HepG2 (cell line): Measurements from ENCODE around the gene STIM1. TPM values are rescaled to one million over a fixed set of nuclear protein-coding genes. Genes with fewer than 3 reads are reported as not detected.

Experiments
- ATAC-seq: fragments of 200-7000 bp; cut with Tn5 transposase; 3 replicates; pipeline ENCODE4 v1.9.1; 2020; ENCODE audit warnings: mild to moderate bottlenecking, moderate library complexity
- BruUV-seq: library from RNA; stranded (reverse); fragments of 400-500 nt; replicated peaks from 2 replicates; lab custom pipeline; 2021; lab: Mats Ljungman, UMichigan
- CTCF ChIA-PET: fragments of 300-600 bp; formaldehyde crosslinking; extraction: SDS; loops from one replicate; lab custom pipeline; 2021; ENCODE audit warnings: low total read pairs, inconsistent platforms, low intra/inter-chr PET ratio; lab: Yijun Ruan, JAX
- POLR2A ChIA-PET: fragments of 350-600 bp; sonication (Branson Sonifier 250); formaldehyde crosslinking; loops from one replicate; lab custom pipeline; 2020; ENCODE audit warnings: antibody characterized with exemption, inconsistent platforms; lab: Yijun Ruan, JAX
- DNase-seq: peaks from one replicate; pipeline ENCODE4 v3.0.0-alpha.2; 2015; ENCODE audit warnings: low spot score
- FAIRE-seq: peaks from 3 replicates; lab custom pipeline; 2011; peaks lifted over from hg19 to GRCh38; lab: Jason Lieb, UNC
- H2AFZ ChIP-seq: one replicate; pipeline ENCODE4 v1.6.1; 2011; ENCODE audit warnings: low read length, inconsistent platforms
- H3K27ac ChIP-seq: fragments of 300-600 bp; 3 replicates; pipeline ENCODE4 v1.8.0; 2011; ENCODE audit warnings: mixed run types, mild to moderate bottlenecking, mixed read lengths, low read length, inconsistent platforms; ENCODE audit not compliant: insufficient read depth; ENCODE audit errors: extremely low read length
- H3K27me3 ChIP-seq, 2 experiments: fragments of 200-600 bp in 1 of 2; 2 replicates in 1 of 2; 3 replicates in 1 of 2; pipeline versions ENCODE4 v1.6.0 to v1.8.0; 2011; ENCODE audit warnings: low read length in 2 of 2, mild to moderate bottlenecking in 2 of 2, moderate library complexity in 2 of 2, inconsistent platforms in 1 of 2; ENCODE audit not compliant: insufficient read depth in 2 of 2, control insufficient read depth in 1 of 2
- H3K36me3 ChIP-seq, 2 experiments: fragments of 200-600 bp in 1 of 2; replicated peaks in 1 of 2; 2 replicates in 1 of 2; 3 replicates in 1 of 2; pipeline versions ENCODE4 v1.5.1 to v1.8.0; 2011; ENCODE audit warnings: low read length in 2 of 2, inconsistent platforms in 1 of 2; ENCODE audit not compliant: insufficient read depth in 2 of 2, control insufficient read depth in 1 of 2
- H3K4me1 ChIP-seq: 2 replicates; pipeline ENCODE4 v1.5.1; 2012; ENCODE audit warnings: low read length, inconsistent platforms; ENCODE audit not compliant: insufficient read depth
- H3K4me2 ChIP-seq: 2 replicates; pipeline ENCODE4 v1.6.0; 2011; ENCODE audit warnings: low read depth, low read length, inconsistent platforms
- H3K4me3 ChIP-seq, 3 experiments: fragments of 200-600 bp in 1 of 3; sonication (generic), shearing (Covaris generic) in 1 of 3; replicated peaks in 1 of 3; 2 replicates each; pipeline ENCODE4 v1.5.1; 2011 to 2016; ENCODE audit warnings: low read length in 3 of 3, inconsistent platforms in 2 of 3, low read depth in 2 of 3, mild to moderate bottlenecking in 2 of 3, control low read depth in 1 of 3, mixed read lengths in 1 of 3; ENCODE audit not compliant: insufficient read depth in 1 of 3
- H3K79me2 ChIP-seq: one replicate; pipeline ENCODE4 v1.6.1; 2011; ENCODE audit warnings: low read length, inconsistent platforms; ENCODE audit not compliant: insufficient read depth
- H3K9ac ChIP-seq: 2 replicates; pipeline ENCODE4 v1.6.0; 2011; ENCODE audit warnings: mild to moderate bottlenecking, low read depth, low read length, inconsistent platforms; ENCODE audit not compliant: insufficient read depth
- H3K9me3 ChIP-seq: 2 replicates; pipeline ENCODE4 v1.5.1; 2012; ENCODE audit warnings: mild to moderate bottlenecking, low read length
- H4K20me1 ChIP-seq: 2 replicates; pipeline ENCODE4 v1.6.0; 2011; ENCODE audit warnings: inconsistent platforms, mild to moderate bottlenecking, low read length, moderate library complexity; ENCODE audit not compliant: insufficient read depth
- NCOA2 ChIP-seq: sonication (generic); formaldehyde crosslinking; IDR thresholded peaks from 2 replicates; pipeline ENCODE4 v1.8.0; 2022; ENCODE audit warnings: inconsistent platforms
- PCBP2 ChIP-seq: fragments of 200-400 bp; formaldehyde crosslinking; optimal IDR thresholded peaks from 2 replicates; pipeline ENCODE3; 2018; ENCODE audit warnings: low read length, low read depth; ENCODE audit not compliant: poor library complexity, severe bottlenecking
- STAT5B ChIP-seq: sonication (generic); formaldehyde crosslinking; IDR thresholded peaks from 2 replicates; pipeline ENCODE4 v1.4.0; 2020; ENCODE audit warnings: missing genetic modification reagents
- ZC3H13 ChIP-seq: sonication (generic); formaldehyde crosslinking; IDR thresholded peaks from 2 replicates; pipeline ENCODE4 v1.8.1; 2023; ENCODE audit warnings: mild to moderate bottlenecking, missing genetic modification reagents, moderate library complexity
- ZFP36L1 ChIP-seq: sonication (generic); formaldehyde crosslinking; IDR thresholded peaks from 2 replicates; pipeline ENCODE4 v1.8.0; 2022; ENCODE audit warnings: mild to moderate bottlenecking, missing genetic modification reagents, moderate library complexity
- ZFYVE20 ChIP-seq: sonication (generic); formaldehyde crosslinking; IDR thresholded peaks from 2 replicates; pipeline ENCODE4 v1.8.0; 2023; ENCODE audit warnings: low read depth, mild to moderate bottlenecking, moderate library complexity, missing genetic modification reagents, borderline replicate concordance
- ZNF160 ChIP-seq: sonication (generic); formaldehyde crosslinking; IDR thresholded peaks from 2 replicates; pipeline ENCODE4 v1.8.0; 2022; ENCODE audit warnings: mild to moderate bottlenecking, inconsistent platforms, missing genetic modification reagents
- ZNF230 ChIP-seq: sonication (generic); formaldehyde crosslinking; IDR thresholded peaks from 2 replicates; pipeline ENCODE4 v1.4.0; 2020; ENCODE audit warnings: mild to moderate bottlenecking, missing genetic modification reagents
- ZNF547 ChIP-seq: sonication (generic); formaldehyde crosslinking; IDR thresholded peaks from 2 replicates; pipeline ENCODE4 v1.5.1; 2020; ENCODE audit warnings: mild to moderate bottlenecking, missing genetic modification reagents
- ZNF7 ChIP-seq: IDR thresholded peaks from 2 replicates; pipeline ENCODE4 v1.6.1; 2016; ENCODE audit warnings: missing biosample characterization, missing genetic modification reagents
- ZSCAN21 ChIP-seq: sonication (generic); formaldehyde crosslinking; IDR thresholded peaks from 2 replicates; pipeline ENCODE4 v1.8.0; 2022; ENCODE audit warnings: mild to moderate bottlenecking, missing genetic modification reagents, moderate library complexity, borderline replicate concordance
- WGBS: methylation state at CpG from one replicate; pipeline ENCODE4 v1.1.6; 2017; ENCODE audit warnings: low lambda C conversion rate; 5-methylcytosine and 5-hydroxymethylcytosine counted together
- in situ Hi-C: cut with HindIII; loops from 2 replicates; pipeline ENCODE4 v1.10.0; 2017; ENCODE audit warnings: low pct_unique_long_range_greater_than_20kb; ENCODE audit not compliant: extremely low pct_ligation_motif_present
- intact Hi-C: fragments of 100-400 bp; cut with micrococcal nuclease; formaldehyde crosslinking; loops from one replicate; pipeline ENCODE4 v1.10.0; 2022; ENCODE audit not compliant: unreplicated experiment
- polyA plus RNA-seq, 8 experiments: library from polyadenylated mRNA; depleted of rRNA in 3 of 8; stranded (reverse) in 7 of 8; unstranded in 1 of 8; fragments of >200 nt; fragmentation: Illumina TruSeq in 4 of 8; extraction: Trizol in 4 of 8; gene quantifications; 2 replicates each; pipeline versions ENCODE4 v1.2.1 to v1.2.3, GENCODE V29; 2011 to 2016; ENCODE audit warnings: low read depth in 4 of 8, missing spikeins in 1 of 8, mixed read lengths in 1 of 8; ENCODE audit not compliant: insufficient read depth in 1 of 8
- total RNA-seq, 5 experiments: library from RNA; depleted of rRNA; stranded (reverse); fragments of >200 nt; fragmentation: Illumina TruSeq; extraction: Trizol; gene quantifications; 2 replicates each; pipeline ENCODE4 v1.2.3, GENCODE V29; 2016; ENCODE audit warnings: low read depth in 1 of 5
- TF ChIP-seq, protein P1 (sequence below): sonication (generic); formaldehyde crosslinking; IDR thresholded peaks from 2 replicates; pipeline ENCODE4 v1.4.0; 2020; ENCODE audit warnings: missing genetic modification reagents, borderline replicate concordance
- TF ChIP-seq, protein P2 (sequence below): sonication (generic); formaldehyde crosslinking; IDR thresholded peaks from 2 replicates; pipeline ENCODE4 v1.5.0; 2020; ENCODE audit warnings: mild to moderate bottlenecking, missing genetic modification reagents, borderline replicate concordance
- TF ChIP-seq, protein P3 (sequence below): sonication (generic); formaldehyde crosslinking; IDR thresholded peaks from 2 replicates; pipeline ENCODE4 v1.4.0; 2020; ENCODE audit warnings: mild to moderate bottlenecking, missing genetic modification reagents

The STIM1 gene
- total and polyA plus RNA-seq, 2 of the 13 experiments (the other 11 are each of a cell fraction or from before 2014, with no cell fraction given), result 19.2 to 28.5 TPM

DNA sequence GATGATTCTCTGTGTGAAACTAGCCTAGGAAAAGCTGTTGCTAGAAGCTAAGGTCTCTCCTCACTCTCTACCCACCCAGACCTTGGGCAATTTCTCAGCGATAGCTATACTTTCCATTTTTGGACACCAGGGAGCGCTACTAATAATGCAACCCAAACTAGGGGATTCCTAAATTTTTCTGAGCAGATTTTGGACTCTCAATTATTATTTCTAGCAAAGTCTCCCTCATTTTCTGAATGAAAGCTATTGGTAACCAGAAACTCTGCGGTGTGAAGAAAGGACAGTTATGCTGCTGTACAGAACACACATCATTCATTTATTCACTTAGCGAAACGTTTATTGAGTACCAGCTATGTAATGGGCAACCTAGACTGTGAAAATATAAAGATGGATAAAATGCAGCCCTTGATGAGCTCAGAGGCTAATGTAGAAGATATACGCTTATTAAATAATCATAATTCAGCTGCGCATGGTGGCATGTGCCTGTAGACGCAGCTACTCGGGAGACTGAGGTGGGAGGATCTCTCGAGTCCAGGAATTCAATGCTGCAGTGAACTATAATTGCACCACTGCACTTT lies 6.1 kb upstream of the STIM1 start (continued):
- TF ChIP-seq, protein P1, sequence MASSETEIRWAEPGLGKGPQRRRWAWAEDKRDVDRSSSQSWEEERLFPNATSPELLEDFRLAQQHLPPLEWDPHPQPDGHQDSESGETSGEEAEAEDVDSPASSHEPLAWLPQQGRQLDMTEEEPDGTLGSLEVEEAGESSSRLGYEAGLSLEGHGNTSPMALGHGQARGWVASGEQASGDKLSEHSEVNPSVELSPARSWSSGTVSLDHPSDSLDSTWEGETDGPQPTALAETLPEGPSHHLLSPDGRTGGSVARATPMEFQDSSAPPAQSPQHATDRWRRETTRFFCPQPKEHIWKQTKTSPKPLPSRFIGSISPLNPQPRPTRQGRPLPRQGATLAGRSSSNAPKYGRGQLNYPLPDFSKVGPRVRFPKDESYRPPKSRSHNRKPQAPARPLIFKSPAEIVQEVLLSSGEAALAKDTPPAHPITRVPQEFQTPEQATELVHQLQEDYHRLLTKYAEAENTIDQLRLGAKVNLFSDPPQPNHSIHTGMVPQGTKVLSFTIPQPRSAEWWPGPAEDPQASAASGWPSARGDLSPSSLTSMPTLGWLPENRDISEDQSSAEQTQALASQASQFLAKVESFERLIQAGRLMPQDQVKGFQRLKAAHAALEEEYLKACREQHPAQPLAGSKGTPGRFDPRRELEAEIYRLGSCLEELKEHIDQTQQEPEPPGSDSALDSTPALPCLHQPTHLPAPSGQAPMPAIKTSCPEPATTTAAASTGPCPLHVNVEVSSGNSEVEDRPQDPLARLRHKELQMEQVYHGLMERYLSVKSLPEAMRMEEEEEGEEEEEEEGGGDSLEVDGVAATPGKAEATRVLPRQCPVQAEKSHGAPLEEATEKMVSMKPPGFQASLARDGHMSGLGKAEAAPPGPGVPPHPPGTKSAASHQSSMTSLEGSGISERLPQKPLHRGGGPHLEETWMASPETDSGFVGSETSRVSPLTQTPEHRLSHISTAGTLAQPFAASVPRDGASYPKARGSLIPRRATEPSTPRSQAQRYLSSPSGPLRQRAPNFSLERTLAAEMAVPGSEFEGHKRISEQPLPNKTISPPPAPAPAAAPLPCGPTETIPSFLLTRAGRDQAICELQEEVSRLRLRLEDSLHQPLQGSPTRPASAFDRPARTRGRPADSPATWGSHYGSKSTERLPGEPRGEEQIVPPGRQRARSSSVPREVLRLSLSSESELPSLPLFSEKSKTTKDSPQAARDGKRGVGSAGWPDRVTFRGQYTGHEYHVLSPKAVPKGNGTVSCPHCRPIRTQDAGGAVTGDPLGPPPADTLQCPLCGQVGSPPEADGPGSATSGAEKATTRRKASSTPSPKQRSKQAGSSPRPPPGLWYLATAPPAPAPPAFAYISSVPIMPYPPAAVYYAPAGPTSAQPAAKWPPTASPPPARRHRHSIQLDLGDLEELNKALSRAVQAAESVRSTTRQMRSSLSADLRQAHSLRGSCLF (CRISPR knock-in tag), result no peak

DNA sequence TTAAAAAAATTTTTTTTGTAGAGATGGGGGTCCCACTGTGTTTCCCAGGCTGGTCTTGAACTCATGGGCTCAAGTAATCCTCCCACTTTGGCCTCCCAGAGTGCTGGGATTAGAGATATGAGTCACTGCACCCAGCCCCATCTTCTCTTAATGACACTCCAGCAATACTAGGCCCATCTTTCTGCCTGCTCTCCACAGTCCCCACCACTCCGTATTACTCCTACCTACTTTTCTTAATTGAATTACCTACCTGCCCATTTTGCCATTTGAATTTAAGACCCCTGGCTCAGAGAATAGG lies 2.0 kb upstream of the STIM1 start:
- WGBS, result 96% methylated on average over 1 of the region's 1 CpG
- in situ Hi-C loops, result loop anchor here (10.0 kb wide), 1 partner anchor 111 kb away; no protein-coding TSS in a partner anchor
- POLR2A ChIA-PET, result interaction anchor here (2.6 to 3.4 kb wide), 4 partner anchors 12 to 219 kb away, joined by 15 to 44 read pairs (median 38); partner anchors contain the start of gene RHOG
- BruUV-seq, result no TSS peak
- Histone ChIP-seq H2AFZ (no peak overlapping the region), H3K36me3 (no peaks in the 10 kb centered on the region), H3K4me1 (peaks cover 44% of the 10 kb centered on the region), H3K27ac (no peak overlapping the region), H3K4me2 (no peak overlapping the region), H4K20me1 (no peaks in the 10 kb centered on the region), H3K9me3 (no peaks in the 10 kb centered on the region), H3K4me3 (no peak overlapping the region), H3K9ac (no peak overlapping the region), H3K27me3 (no peaks in the 10 kb centered on the region; a peak in 1 of 5 replicates), H3K79me2 (peaks cover 27% of the 10 kb centered on the region)
- intact Hi-C loops, result no loop called here
- ATAC-seq (no peak), FAIRE-seq (no peak), DNase-seq (no peak)
- CTCF ChIA-PET, result no interaction called here
- no peak for TF ChIP-seq PCBP2
- TF ChIP-seq NCOA2 (CRISPR knock-in tag), result no peak
- TF ChIP-seq, protein P2, sequence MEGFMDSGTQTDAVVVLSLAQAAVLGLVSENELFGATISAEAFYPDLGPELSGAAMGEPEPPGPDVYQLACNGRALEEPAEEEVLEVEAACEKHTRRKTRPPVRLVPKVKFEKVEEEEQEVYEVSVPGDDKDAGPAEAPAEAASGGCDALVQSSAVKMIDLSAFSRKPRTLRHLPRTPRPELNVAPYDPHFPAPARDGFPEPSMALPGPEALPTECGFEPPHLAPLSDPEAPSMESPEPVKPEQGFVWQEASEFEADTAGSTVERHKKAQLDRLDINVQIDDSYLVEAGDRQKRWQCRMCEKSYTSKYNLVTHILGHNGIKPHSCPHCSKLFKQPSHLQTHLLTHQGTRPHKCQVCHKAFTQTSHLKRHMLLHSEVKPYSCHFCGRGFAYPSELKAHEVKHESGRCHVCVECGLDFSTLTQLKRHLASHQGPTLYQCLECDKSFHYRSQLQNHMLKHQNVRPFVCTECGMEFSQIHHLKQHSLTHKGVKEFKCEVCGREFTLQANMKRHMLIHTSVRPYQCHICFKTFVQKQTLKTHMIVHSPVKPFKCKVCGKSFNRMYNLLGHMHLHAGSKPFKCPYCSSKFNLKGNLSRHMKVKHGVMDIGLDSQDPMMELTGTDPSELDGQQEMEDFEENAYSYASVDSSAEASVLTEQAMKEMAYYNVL (CRISPR knock-in tag), result no peak
- TF ChIP-seq, protein P3, sequence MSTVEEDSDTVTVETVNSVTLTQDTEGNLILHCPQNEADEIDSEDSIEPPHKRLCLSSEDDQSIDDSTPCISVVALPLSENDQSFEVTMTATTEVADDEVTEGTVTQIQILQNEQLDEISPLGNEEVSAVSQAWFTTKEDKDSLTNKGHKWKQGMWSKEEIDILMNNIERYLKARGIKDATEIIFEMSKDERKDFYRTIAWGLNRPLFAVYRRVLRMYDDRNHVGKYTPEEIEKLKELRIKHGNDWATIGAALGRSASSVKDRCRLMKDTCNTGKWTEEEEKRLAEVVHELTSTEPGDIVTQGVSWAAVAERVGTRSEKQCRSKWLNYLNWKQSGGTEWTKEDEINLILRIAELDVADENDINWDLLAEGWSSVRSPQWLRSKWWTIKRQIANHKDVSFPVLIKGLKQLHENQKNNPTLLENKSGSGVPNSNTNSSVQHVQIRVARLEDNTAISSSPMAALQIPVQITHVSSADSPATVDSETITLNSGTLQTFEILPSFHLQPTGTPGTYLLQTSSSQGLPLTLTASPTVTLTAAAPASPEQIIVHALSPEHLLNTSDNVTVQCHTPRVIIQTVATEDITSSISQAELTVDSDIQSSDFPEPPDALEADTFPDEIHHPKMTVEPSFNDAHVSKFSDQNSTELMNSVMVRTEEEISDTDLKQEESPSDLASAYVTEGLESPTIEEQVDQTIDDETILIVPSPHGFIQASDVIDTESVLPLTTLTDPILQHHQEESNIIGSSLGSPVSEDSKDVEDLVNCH, result no peak
- TF ChIP-seq ZNF7 (CRISPR knock-in tag), result no peak
- no peak for TF ChIP-seq ZC3H13
- TF ChIP-seq ZNF230 (CRISPR knock-in tag), result no peak
- no peak for TF ChIP-seq ZNF160 (CRISPR knock-in tag)
- no peak for TF ChIP-seq ZFP36L1 (CRISPR knock-in tag)
- TF ChIP-seq STAT5B, result no peak
- no peak for TF ChIP-seq ZNF547 (CRISPR knock-in tag)
- TF ChIP-seq ZFYVE20 (CRISPR knock-in tag), result no peak
- TF ChIP-seq ZSCAN21 (CRISPR knock-in tag), result no peak
